Activated naive CD4-positive, alpha-beta T cell treated with anti-CD3 and anti-CD28 coated beads, Interleukin-2, amount 50 U/mL, for 24 hours (primary cell): ENCODE data around the gene P4HA1.
"Not testable (repeated sequence)": the region's sequence is repeated elsewhere in the genome, so short reads cannot be mapped to it uniquely, and the experiment has no call there.

ENCODE experiments used
- H3K27ac Mint-ChIP-seq: one replicate; pipeline ENCODE4 v1.8.0; 2021; ENCODE audit warnings: mild to moderate bottlenecking, mixed read lengths
- H3K27me3 Mint-ChIP-seq: one replicate; pipeline ENCODE4 v1.8.0; 2021; ENCODE audit warnings: mixed read lengths
- H3K36me3 Mint-ChIP-seq: one replicate; pipeline ENCODE4 v1.8.0; 2021; ENCODE audit warnings: mixed read lengths
- H3K4me1 Mint-ChIP-seq: one replicate; pipeline ENCODE4 v1.8.0; 2021; ENCODE audit warnings: mixed read lengths
- H3K4me3 Mint-ChIP-seq: one replicate; pipeline ENCODE4 v1.8.0; 2021; ENCODE audit warnings: mild to moderate bottlenecking, mixed read lengths
- H3K9me3 Mint-ChIP-seq: one replicate; pipeline ENCODE4 v1.8.0; 2021; ENCODE audit warnings: mixed read lengths

Gene P4HA1

GRCh38 chr10:73075829-73076228 lies 20.8 kb downstream of the P4HA1 start:
- Mint-ChIP-seq H3K4me1 (peaks cover 11% of the 10 kb centered on the region), H3K27ac (no peak overlapping the region), H3K27me3 (no peaks in the 10 kb centered on the region), H3K36me3 (peaks cover 11% of the 10 kb centered on the region), H3K4me3 (no peak overlapping the region), H3K9me3 (no peaks in the 10 kb centered on the region)

- H3K27me3 Mint-ChIP-seq = no peaks in the 10 kb centered on the region
- H3K9me3 Mint-ChIP-seq = no peaks in the 10 kb centered on the region
- H3K27ac Mint-ChIP-seq = no peak overlapping the region
- H3K4me3 Mint-ChIP-seq = no peak overlapping the region
- H3K4me1 Mint-ChIP-seq = peaks cover 7% of the 10 kb centered on the region
- peaks cover 11% of the 10 kb centered on the region for H3K36me3 Mint-ChIP-seq
These were observed 23.0 kb downstream of the P4HA1 start for GRCh38 chr10:73073627-73074026.

- no peaks in the 10 kb centered on the region for H3K27me3 Mint-ChIP-seq
- no peaks in the 10 kb centered on the region for H3K9me3 Mint-ChIP-seq
- H3K4me1 Mint-ChIP-seq = peaks cover 9% of the 10 kb centered on the region
- H3K27ac Mint-ChIP-seq = no peak overlapping the region
- no peak overlapping the region for H3K4me3 Mint-ChIP-seq
- peaks cover 4% of the 10 kb centered on the region for H3K36me3 Mint-ChIP-seq
These were observed 31.2 kb downstream of the P4HA1 start for GRCh38 chr10:73065441-73065840.

- Mint-ChIP-seq H3K27ac (no peak overlapping the region), H3K9me3 (no peaks in the 10 kb centered on the region), H3K36me3 (peaks cover 2% of the 10 kb centered on the region), H3K27me3 (no peaks in the 10 kb centered on the region), H3K4me1 (peaks cover 13% of the 10 kb centered on the region), H3K4me3 (no peak overlapping the region)
These were observed 34.9 kb downstream of the P4HA1 start for GRCh38 chr10:73061743-73062142.

- peak overlapping the region; percentile 82 for H3K27ac Mint-ChIP-seq
- H3K36me3 Mint-ChIP-seq = peaks cover 2% of the 10 kb centered on the region
- no peak overlapping the region for H3K4me3 Mint-ChIP-seq
- H3K27me3 Mint-ChIP-seq = no peaks in the 10 kb centered on the region
- H3K9me3 Mint-ChIP-seq = no peaks in the 10 kb centered on the region
- peaks cover 13% of the 10 kb centered on the region for H3K4me1 Mint-ChIP-seq
These were observed 35.7 kb downstream of the P4HA1 start for GRCh38 chr10:73060738-73061635.

- peaks cover 4% of the 10 kb centered on the region for H3K36me3 Mint-ChIP-seq
- no peak overlapping the region for H3K27ac Mint-ChIP-seq
- no peaks in the 10 kb centered on the region for H3K9me3 Mint-ChIP-seq
- peaks cover 13% of the 10 kb centered on the region for H3K4me1 Mint-ChIP-seq
- no peaks in the 10 kb centered on the region for H3K27me3 Mint-ChIP-seq
- H3K4me3 Mint-ChIP-seq = no peak overlapping the region
These were observed 36.5 kb downstream of the P4HA1 start for GRCh38 chr10:73060173-73060572.

- Mint-ChIP-seq H3K9me3 (no peaks in the 10 kb centered on the region), H3K27me3 (no peaks in the 10 kb centered on the region), H3K36me3 (peaks cover 8% of the 10 kb centered on the region), H3K4me3 (no peak overlapping the region), H3K4me1 (peaks cover 13% of the 10 kb centered on the region), H3K27ac (no peak overlapping the region)
These were observed 38.5 kb downstream of the P4HA1 start for GRCh38 chr10:73058057-73058591.

GRCh38 chr10:73054286-73054685 lies 42.4 kb downstream of the P4HA1 start:
- Mint-ChIP-seq H3K4me1 (no peaks in the 10 kb centered on the region), H3K27ac (no peak overlapping the region), H3K36me3 (peaks cover 15% of the 10 kb centered on the region), H3K27me3 (no peaks in the 10 kb centered on the region), H3K9me3 (no peaks in the 10 kb centered on the region), H3K4me3 (no peak overlapping the region)

GRCh38 chr10:73053275-73053674 lies 43.4 kb downstream of the P4HA1 start:
- Mint-ChIP-seq H3K27me3 (no peaks in the 10 kb centered on the region), H3K27ac (no peak overlapping the region), H3K9me3 (no peaks in the 10 kb centered on the region), H3K36me3 (peaks cover 14% of the 10 kb centered on the region), H3K4me3 (no peak overlapping the region), H3K4me1 (no peaks in the 10 kb centered on the region)

GRCh38 chr10:73044378-73045285 lies 52.0 kb downstream of the P4HA1 start:
- Mint-ChIP-seq H3K36me3 (peaks cover 13% of the 10 kb centered on the region), H3K4me1 (no peaks in the 10 kb centered on the region)

GRCh38 chr10:73043766-73044377 lies 52.8 kb downstream of the P4HA1 start:
- Mint-ChIP-seq H3K9me3 (no peaks in the 10 kb centered on the region), H3K36me3 (peaks cover 13% of the 10 kb centered on the region), H3K27ac (no peak overlapping the region), H3K27me3 (no peaks in the 10 kb centered on the region), H3K4me1 (no peaks in the 10 kb centered on the region), H3K4me3 (no peak overlapping the region)

More at GRCh38 chr10:73044378-73045285, 52.0 kb downstream of the P4HA1 start:
- no peak overlapping the region for H3K4me3 Mint-ChIP-seq
- H3K27ac Mint-ChIP-seq = no peak overlapping the region
- no peaks in the 10 kb centered on the region for H3K27me3 Mint-ChIP-seq
- no peaks in the 10 kb centered on the region for H3K9me3 Mint-ChIP-seq

GRCh38 chr10:73043319-73043718 lies 53.3 kb downstream of the P4HA1 start:
- Mint-ChIP-seq H3K36me3 (peaks cover 13% of the 10 kb centered on the region), H3K4me1 (no peaks in the 10 kb centered on the region), H3K9me3 (no peaks in the 10 kb centered on the region), H3K27ac (no peak overlapping the region), H3K4me3 (no peak overlapping the region), H3K27me3 (no peaks in the 10 kb centered on the region)

- Mint-ChIP-seq H3K27me3 (no peaks in the 10 kb centered on the region), H3K9me3 (no peaks in the 10 kb centered on the region), H3K4me3 (no peak overlapping the region), H3K36me3 (peaks cover 13% of the 10 kb centered on the region), H3K4me1 (no peaks in the 10 kb centered on the region), H3K27ac (no peak overlapping the region)
These were observed 54.5 kb downstream of the P4HA1 start for GRCh38 chr10:73042130-73042529.

- Mint-ChIP-seq H3K36me3 (peaks cover 7% of the 10 kb centered on the region), H3K4me3 (no peak overlapping the region), H3K27me3 (no peaks in the 10 kb centered on the region), H3K9me3 (no peaks in the 10 kb centered on the region), H3K27ac (no peak overlapping the region), H3K4me1 (no peaks in the 10 kb centered on the region)
These were observed 57.0 kb downstream of the P4HA1 start for GRCh38 chr10:73039635-73040034.

- H3K4me3 Mint-ChIP-seq, H3K36me3 Mint-ChIP-seq, H3K4me1 Mint-ChIP-seq, H3K27ac Mint-ChIP-seq, H3K27me3 Mint-ChIP-seq, H3K9me3 Mint-ChIP-seq: not testable (repeated sequence)
These were observed 60.4 kb downstream of the P4HA1 start for GRCh38 chr10:73036285-73036684.
